Activated naive CD4-positive, alpha-beta T cell (primary cell): ENCODE measurements around the gene IMPG1.

Experiments used
- DNase-seq, 4 experiments: peaks; one replicate each; lab custom pipeline; 2025; lab: John Stamatoyannopoulos, UW

The IMPG1 gene

GRCh38 chr6:75892384-75892783 is 180.1 kb downstream of the IMPG1 start:
- no peak for DNase-seq

- DNase-seq = no peak
Measured at GRCh38 chr6:75884822-75885221, 187.6 kb downstream of the IMPG1 start.

DNA sequence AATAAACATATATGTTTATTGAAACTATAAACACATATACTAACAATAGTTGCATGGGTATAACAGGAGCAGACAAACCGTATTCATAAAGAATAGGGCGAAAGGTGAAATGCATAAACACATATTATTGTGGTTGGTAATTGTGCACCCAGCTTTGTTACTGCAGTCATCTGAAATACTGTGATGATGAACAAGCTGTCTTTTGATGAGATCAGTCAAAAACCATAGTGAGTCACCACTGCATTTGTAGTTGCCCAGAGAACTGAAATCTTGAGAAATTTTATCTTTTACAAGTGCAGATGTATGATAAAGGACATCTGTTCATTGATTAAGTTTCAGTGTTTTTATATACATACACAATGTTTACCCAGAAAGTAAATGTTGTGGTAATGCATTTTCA is 189.7 kb downstream of the IMPG1 start:
- no peak for DNase-seq

- DNase-seq = no peak
Measured at GRCh38 chr6:75880305-75880704, 192.2 kb downstream of the IMPG1 start.

GRCh38 chr6:75876152-75876551 is 196.3 kb downstream of the IMPG1 start:
- DNase-seq = no peak

- DNase-seq = no peak
Measured at GRCh38 chr6:75874224-75874623, 198.2 kb downstream of the IMPG1 start.
